ENCODE results near the gene DYRK1B.

- TF ChIP-seq, protein P1, sequence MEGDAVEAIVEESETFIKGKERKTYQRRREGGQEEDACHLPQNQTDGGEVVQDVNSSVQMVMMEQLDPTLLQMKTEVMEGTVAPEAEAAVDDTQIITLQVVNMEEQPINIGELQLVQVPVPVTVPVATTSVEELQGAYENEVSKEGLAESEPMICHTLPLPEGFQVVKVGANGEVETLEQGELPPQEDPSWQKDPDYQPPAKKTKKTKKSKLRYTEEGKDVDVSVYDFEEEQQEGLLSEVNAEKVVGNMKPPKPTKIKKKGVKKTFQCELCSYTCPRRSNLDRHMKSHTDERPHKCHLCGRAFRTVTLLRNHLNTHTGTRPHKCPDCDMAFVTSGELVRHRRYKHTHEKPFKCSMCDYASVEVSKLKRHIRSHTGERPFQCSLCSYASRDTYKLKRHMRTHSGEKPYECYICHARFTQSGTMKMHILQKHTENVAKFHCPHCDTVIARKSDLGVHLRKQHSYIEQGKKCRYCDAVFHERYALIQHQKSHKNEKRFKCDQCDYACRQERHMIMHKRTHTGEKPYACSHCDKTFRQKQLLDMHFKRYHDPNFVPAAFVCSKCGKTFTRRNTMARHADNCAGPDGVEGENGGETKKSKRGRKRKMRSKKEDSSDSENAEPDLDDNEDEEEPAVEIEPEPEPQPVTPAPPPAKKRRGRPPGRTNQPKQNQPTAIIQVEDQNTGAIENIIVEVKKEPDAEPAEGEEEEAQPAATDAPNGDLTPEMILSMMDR (IDR thresholded peaks at IDR 0.05) = no peak
- TF ChIP-seq POLR2A (IDR thresholded peaks at IDR 0.05) = no peak
Measured at GRCh38 chr19:39816287-39817048, 17.5 kb downstream of the DYRK1B start.

Measured in uterus (tissue), 2 donors.